ENCODE measurements around the gene ZNF774. TPM values are rescaled to one million over a fixed set of nuclear protein-coding genes. Genes with fewer than 3 reads are reported as not detected.

The ZNF774 gene
- polyA plus RNA-seq, 1 donor (not counting 4 experiments of a cell fraction or from before 2014, with no cell fraction given) = 2.3 TPM

DNA sequence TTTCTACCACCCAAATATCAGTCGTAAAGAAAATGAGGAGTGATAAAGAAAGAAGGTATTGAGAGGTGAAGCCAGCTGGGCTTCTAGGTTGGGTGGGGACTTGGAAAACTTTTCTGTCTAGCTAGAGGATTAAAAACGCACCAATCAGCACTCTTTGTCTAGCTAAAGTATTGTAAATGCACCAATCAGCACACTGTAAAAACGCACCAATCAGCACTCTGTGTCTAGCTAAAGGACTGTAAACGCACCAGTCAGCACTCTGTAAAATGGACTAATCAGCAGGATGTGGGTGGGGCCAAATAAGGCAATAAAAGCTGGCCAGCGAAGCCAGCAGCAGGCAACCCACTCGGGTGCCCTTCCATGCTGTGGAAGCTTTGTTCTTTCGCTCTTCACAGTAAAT, 23.0 kb downstream of the ZNF774 start:
- FAIRE-seq = no peak
- H3K9me1 ChIP-seq (ENCODE audit: control insufficient read depth, extremely low read depth, insufficient read depth, low read length) = no peaks in the 10 kb centered on the region
- no peak overlapping the region for H2AFZ ChIP-seq (ENCODE audit: control insufficient read depth, low read length)
- H4K20me1 ChIP-seq (ENCODE audit: control insufficient read depth, extremely low read depth, insufficient read depth, low read length) = no peaks in the 10 kb centered on the region
- H3K27ac ChIP-seq (ENCODE audit: control insufficient read depth, insufficient read depth, low read length) = no peak overlapping the region
- no peaks in the 10 kb centered on the region for H3K79me2 ChIP-seq (ENCODE audit: control insufficient read depth, insufficient read depth, low read length)
- no peaks in the 10 kb centered on the region for H3K27me3 ChIP-seq (ENCODE audit: control insufficient read depth, extremely low read depth, insufficient read depth, low read length)
- dilution Hi-C loops (cut with MboI; ENCODE audit: extremely low pct_ligation_motif_present, low sequenced_read_pairs) = no loop called here
- no peak for DNase-seq (ENCODE audit: low read depth, low spot score)
- no peak overlapping the region for H3K4me2 ChIP-seq (ENCODE audit: control insufficient read depth, extremely low read depth, insufficient read depth, low read depth, low read length)
- H3K36me3 ChIP-seq (ENCODE audit: control insufficient read depth in 2 of 2, extremely low read depth in 1 of 2, insufficient read depth in 2 of 2, low read length in 2 of 2) = no peaks in the 10 kb centered on the region
- TF ChIP-seq, protein P1, sequence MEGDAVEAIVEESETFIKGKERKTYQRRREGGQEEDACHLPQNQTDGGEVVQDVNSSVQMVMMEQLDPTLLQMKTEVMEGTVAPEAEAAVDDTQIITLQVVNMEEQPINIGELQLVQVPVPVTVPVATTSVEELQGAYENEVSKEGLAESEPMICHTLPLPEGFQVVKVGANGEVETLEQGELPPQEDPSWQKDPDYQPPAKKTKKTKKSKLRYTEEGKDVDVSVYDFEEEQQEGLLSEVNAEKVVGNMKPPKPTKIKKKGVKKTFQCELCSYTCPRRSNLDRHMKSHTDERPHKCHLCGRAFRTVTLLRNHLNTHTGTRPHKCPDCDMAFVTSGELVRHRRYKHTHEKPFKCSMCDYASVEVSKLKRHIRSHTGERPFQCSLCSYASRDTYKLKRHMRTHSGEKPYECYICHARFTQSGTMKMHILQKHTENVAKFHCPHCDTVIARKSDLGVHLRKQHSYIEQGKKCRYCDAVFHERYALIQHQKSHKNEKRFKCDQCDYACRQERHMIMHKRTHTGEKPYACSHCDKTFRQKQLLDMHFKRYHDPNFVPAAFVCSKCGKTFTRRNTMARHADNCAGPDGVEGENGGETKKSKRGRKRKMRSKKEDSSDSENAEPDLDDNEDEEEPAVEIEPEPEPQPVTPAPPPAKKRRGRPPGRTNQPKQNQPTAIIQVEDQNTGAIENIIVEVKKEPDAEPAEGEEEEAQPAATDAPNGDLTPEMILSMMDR (optimal IDR thresholded peaks at IDR 0.05 in 1 of 3, IDR thresholded peaks at IDR 0.05 in 1 of 3, conservative IDR thresholded peaks at IDR 0.05 in 1 of 3; ENCODE audit: extremely low read depth in 1 of 3, insufficient read depth in 2 of 3, low read length in 3 of 3) = no peak
- no peak for TF ChIP-seq EZH2 (IDR thresholded peaks at IDR 0.05; ENCODE audit: low read length)
- no peak overlapping the region for H3K4me3 ChIP-seq (ENCODE audit: control insufficient read depth in 2 of 3, extremely low read depth in 1 of 3, insufficient read depth in 2 of 3, low read depth in 1 of 3, low read length in 3 of 3)
- no peak overlapping the region for H3K9ac ChIP-seq (ENCODE audit: control insufficient read depth, extremely low read depth, insufficient read depth, low read length)
- H3K9me3 ChIP-seq (ENCODE audit: control insufficient read depth, low read depth, low read length) = peaks cover 4% of the 10 kb centered on the region
- no peaks in the 10 kb centered on the region for H3K4me1 ChIP-seq (ENCODE audit: control insufficient read depth, extremely low read depth, insufficient read depth, low read length)

DNA sequence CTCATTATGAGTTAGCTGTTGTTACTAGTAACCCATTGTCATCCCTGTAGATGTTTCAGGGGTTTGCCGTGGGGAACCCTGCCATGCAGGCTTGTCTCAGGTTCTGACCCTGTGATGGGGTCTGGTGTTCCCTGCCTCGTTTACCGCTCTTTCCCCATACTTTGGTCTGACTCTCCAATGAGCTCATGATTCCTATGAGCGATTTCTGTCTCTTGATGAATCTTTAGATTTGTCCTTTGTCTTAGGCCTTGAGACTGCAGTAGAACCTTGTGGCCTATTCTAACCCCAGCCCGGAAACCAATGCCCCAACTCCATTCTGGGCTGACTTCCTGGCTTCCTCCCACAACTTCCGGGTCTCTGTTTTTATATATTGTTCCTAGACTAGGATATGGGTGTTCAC, 24.7 kb downstream of the ZNF774 start:
- Histone ChIP-seq H3K9me3 (ENCODE audit: control insufficient read depth, low read depth, low read length) (peaks cover 4% of the 10 kb centered on the region), H3K9ac (ENCODE audit: control insufficient read depth, extremely low read depth, insufficient read depth, low read length) (no peak overlapping the region), H4K20me1 (ENCODE audit: control insufficient read depth, extremely low read depth, insufficient read depth, low read length) (no peaks in the 10 kb centered on the region), H3K27me3 (ENCODE audit: control insufficient read depth, extremely low read depth, insufficient read depth, low read length) (no peaks in the 10 kb centered on the region), H3K9me1 (ENCODE audit: control insufficient read depth, extremely low read depth, insufficient read depth, low read length) (no peaks in the 10 kb centered on the region), H3K4me3 (ENCODE audit: control insufficient read depth in 2 of 3, extremely low read depth in 1 of 3, insufficient read depth in 2 of 3, low read depth in 1 of 3, low read length in 3 of 3) (no peak overlapping the region), H3K4me1 (ENCODE audit: control insufficient read depth, extremely low read depth, insufficient read depth, low read length) (peaks cover 3% of the 10 kb centered on the region), H3K4me2 (ENCODE audit: control insufficient read depth, extremely low read depth, insufficient read depth, low read depth, low read length) (no peak overlapping the region), H3K79me2 (ENCODE audit: control insufficient read depth, insufficient read depth, low read length) (no peaks in the 10 kb centered on the region), H3K36me3 (ENCODE audit: control insufficient read depth in 2 of 2, extremely low read depth in 1 of 2, insufficient read depth in 2 of 2, low read length in 2 of 2) (no peaks in the 10 kb centered on the region), H2AFZ (ENCODE audit: control insufficient read depth, low read length) (no peak overlapping the region), H3K27ac (ENCODE audit: control insufficient read depth, insufficient read depth, low read length) (no peak overlapping the region)
- FAIRE-seq = no peak
- no peak for TF ChIP-seq EZH2 (IDR thresholded peaks at IDR 0.05; ENCODE audit: low read length)
- TF ChIP-seq, protein P1 (optimal IDR thresholded peaks at IDR 0.05 in 1 of 3, IDR thresholded peaks at IDR 0.05 in 1 of 3, conservative IDR thresholded peaks at IDR 0.05 in 1 of 3; ENCODE audit: extremely low read depth in 1 of 3, insufficient read depth in 2 of 3, low read length in 3 of 3) = no peak
- no peak for DNase-seq (ENCODE audit: low read depth, low spot score)
- dilution Hi-C loops (cut with MboI; ENCODE audit: extremely low pct_ligation_motif_present, low sequenced_read_pairs) = no loop called here
